ENCODE data around the gene NR6A1. TPM values are rescaled to one million over a fixed set of nuclear protein-coding genes. Genes with fewer than 3 reads are reported as not detected.
"Not testable (repeated sequence)": the region's sequence is repeated elsewhere in the genome, so short reads cannot be mapped to it uniquely, and the experiment has no call there.

Gene NR6A1
- total RNA-seq, 4 donors from 2014 or later, result 9.7 to 14.6 (median 12.5) TPM

GRCh38 chr9:124741149-124741548 lies 30.0 kb downstream of the NR6A1 start:
- WGBS, 2 donors (ENCODE audit: low coverage in 1 of 2), result 89 to 97% methylated on average over 4 of the region's 4 CpGs

DNA sequence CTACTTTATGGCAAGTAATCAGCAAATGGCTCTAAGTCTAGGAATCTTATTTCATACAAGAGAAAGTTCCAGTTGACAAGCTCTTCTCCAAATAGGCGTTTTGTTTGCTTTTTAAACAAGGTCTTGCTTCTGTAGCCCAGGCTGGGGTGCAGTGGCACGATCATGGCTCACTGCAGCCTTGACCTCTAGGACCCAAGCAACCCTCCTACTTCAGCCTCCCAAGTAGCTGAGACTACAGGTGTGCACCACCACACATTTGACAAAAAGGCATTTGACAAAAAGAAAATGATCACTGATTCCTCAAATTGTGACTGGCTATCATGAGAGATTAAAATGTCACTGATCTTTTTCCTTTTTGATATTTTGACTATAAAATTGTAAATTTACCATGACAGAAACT lies 31.8 kb downstream of the NR6A1 start:
- in situ Hi-C loops (cut with MboI; ENCODE audit: low pct_ligation_motif_present in 1 of 4, low pct_unique_long_range_greater_than_20kb in 1 of 4, low sequenced_read_pairs in 3 of 4) (no loop called here), intact Hi-C loops (cut with DNase I; ENCODE audit: low total_unique reads) (no loop called here)
- Histone ChIP-seq H3K27ac (no peak overlapping the region), H3K4me3 (no peak overlapping the region), H3K4me1 (peaks cover 6 to 27% (median 18%) of the 10 kb centered on the region in 4 donors), H3K9me3 (no peaks in the 10 kb centered on the region), H3K27me3 (no peaks in the 10 kb centered on the region), H3K36me3 (no peaks in the 10 kb centered on the region)
- DNase-seq, result no peak
- 55 to 70% methylated on average over 2 of the region's 2 CpGs for WGBS, 2 donors (ENCODE audit: low coverage in 1 of 2)
- TF ChIP-seq POLR2A (IDR thresholded peaks at IDR 0.05) (no peak), CTCF (IDR thresholded peaks at IDR 0.05) (no peak), EP300 (IDR thresholded peaks at IDR 0.05; ENCODE audit: low read depth) (no peak), POLR2AphosphoS5 (IDR thresholded peaks at IDR 0.05) (no peak)

More at GRCh38 chr9:124741149-124741548, 30.0 kb downstream of the NR6A1 start:
- Histone ChIP-seq H3K27me3 (no peaks in the 10 kb centered on the region), H3K36me3 (no peaks in the 10 kb centered on the region), H3K4me1 (peaks cover 0 to 13% (median 5%) of the 10 kb centered on the region in 4 donors), H3K27ac (no peak overlapping the region), H3K4me3 (no peak overlapping the region), H3K9me3 (no peaks in the 10 kb centered on the region)
- no peak for DNase-seq
- intact Hi-C loops (cut with DNase I; ENCODE audit: low total_unique reads), result no loop called here
- TF ChIP-seq CTCF (IDR thresholded peaks at IDR 0.05), result no peak
- no peak for TF ChIP-seq POLR2AphosphoS5 (IDR thresholded peaks at IDR 0.05)
- no peak for TF ChIP-seq POLR2A (IDR thresholded peaks at IDR 0.05)
- no peak for TF ChIP-seq EP300 (IDR thresholded peaks at IDR 0.05; ENCODE audit: low read depth)
- in situ Hi-C loops (cut with MboI; ENCODE audit: low pct_ligation_motif_present in 1 of 4, low pct_unique_long_range_greater_than_20kb in 1 of 4, low sequenced_read_pairs in 3 of 4), result no loop called here

DNA sequence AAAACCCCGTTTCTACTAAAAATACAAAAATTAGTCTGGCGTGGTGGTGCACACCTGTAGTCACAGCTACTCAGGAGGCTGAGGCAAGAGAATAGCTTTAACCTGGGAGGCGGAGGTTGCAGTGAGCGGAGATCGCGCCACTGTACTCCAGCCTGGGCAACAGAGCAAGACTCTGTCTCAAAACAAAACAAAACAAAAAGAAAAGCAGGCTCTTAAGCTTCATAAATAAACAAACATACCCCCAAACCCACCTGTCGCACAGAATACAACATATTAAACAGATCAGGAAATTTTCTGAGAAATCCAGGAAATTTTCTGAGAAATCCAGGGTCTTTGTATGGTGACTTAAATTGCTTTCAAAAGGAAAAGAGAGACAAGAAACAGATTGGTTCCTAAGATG lies 33.0 kb downstream of the NR6A1 start:
- intact Hi-C loops (cut with DNase I; ENCODE audit: low total_unique reads); H3K9me3 ChIP-seq; H3K4me3 ChIP-seq; H3K27ac ChIP-seq; in situ Hi-C loops (cut with MboI; ENCODE audit: low pct_ligation_motif_present in 1 of 4, low pct_unique_long_range_greater_than_20kb in 1 of 4, low sequenced_read_pairs in 3 of 4); DNase-seq; H3K27me3 ChIP-seq; H3K36me3 ChIP-seq: not testable (repeated sequence)
- 83 to 94% methylated on average over 1 to 7 of the region's 7 CpGs for WGBS, 2 donors (ENCODE audit: low coverage in 1 of 2)
- peaks cover 6 to 25% (median 17%) of the 10 kb centered on the region in 4 donors for H3K4me1 ChIP-seq

GRCh38 chr9:124735121-124735520 lies 36.0 kb downstream of the NR6A1 start:
- no peaks in the 10 kb centered on the region for H3K27me3 ChIP-seq
- DNase-seq, result no peak
- H3K4me1 ChIP-seq, result peaks cover 6 to 25% (median 19%) of the 10 kb centered on the region in 4 donors
- no peaks in the 10 kb centered on the region for H3K36me3 ChIP-seq
- in situ Hi-C loops (cut with MboI; ENCODE audit: low pct_ligation_motif_present in 1 of 4, low pct_unique_long_range_greater_than_20kb in 1 of 4, low sequenced_read_pairs in 3 of 4), result no loop called here
- TF ChIP-seq CTCF (IDR thresholded peaks at IDR 0.05), result no peak
- TF ChIP-seq EP300 (IDR thresholded peaks at IDR 0.05; ENCODE audit: low read depth), result no peak
- TF ChIP-seq POLR2AphosphoS5 (IDR thresholded peaks at IDR 0.05), result no peak
- no peak for TF ChIP-seq POLR2A (IDR thresholded peaks at IDR 0.05)
- no peak overlapping the region for H3K4me3 ChIP-seq
- peak overlapping the region; percentile 75 to 82 (median 78) for H3K27ac ChIP-seq
- intact Hi-C loops (cut with DNase I; ENCODE audit: low total_unique reads), result no loop called here
- H3K9me3 ChIP-seq, result no peaks in the 10 kb centered on the region

- H3K36me3 ChIP-seq; in situ Hi-C loops (cut with MboI; ENCODE audit: low pct_ligation_motif_present in 1 of 4, low pct_unique_long_range_greater_than_20kb in 1 of 4, low sequenced_read_pairs in 3 of 4); DNase-seq; intact Hi-C loops (cut with DNase I; ENCODE audit: low total_unique reads); H3K27me3 ChIP-seq; H3K4me3 ChIP-seq; H3K9me3 ChIP-seq: not testable (repeated sequence)
- H3K27ac ChIP-seq, result peak overlapping the region; percentile 75 to 82 (median 78)
- 87% methylated on average over 7 of the region's 7 CpGs; no CpG with 5 or more reads in 1 of the 2 donors for WGBS, 2 donors (ENCODE audit: low coverage in 1 of 2)
- H3K4me1 ChIP-seq, result peaks cover 6 to 25% (median 19%) of the 10 kb centered on the region in 4 donors
Observed at GRCh38 chr9:124734741-124735083, 36.4 kb downstream of the NR6A1 start.
